H1 (cell line): ENCODE measurements around the gene TPPP. TPM values are rescaled to one million over a fixed set of nuclear protein-coding genes. Genes with fewer than 3 reads are reported as not detected.

Experiments
- CTCF ChIA-PET: fragments of 300-600 bp; sonication (Branson Sonifier 250); formaldehyde crosslinking; loops from one replicate; lab custom pipeline; 2021; ENCODE audit not compliant: partially characterized antibody; lab: Charles Lee
- POLR2A ChIA-PET: fragments of 300-600 bp; sonication (Branson Sonifier 250); formaldehyde crosslinking; loops from one replicate; lab custom pipeline; 2021; ENCODE audit warnings: inconsistent platforms; ENCODE audit not compliant: partially characterized antibody; lab: Charles Lee
- DNase-seq, 2 experiments: peaks; one replicate each; pipeline versions ENCODE4 v3.0.0 to v3.0.0-alpha.2; 2010 to 2022; ENCODE audit warnings: low spot score in 2 of 2, low read depth in 1 of 2, mixed read lengths in 1 of 2
- FAIRE-seq: peaks from 2 replicates; lab custom pipeline; 2011; peaks lifted over from hg19 to GRCh38; lab: Jason Lieb, UNC
- H2AFZ ChIP-seq: 2 replicates; pipeline ENCODE4 v1.8.1; 2012; ENCODE audit warnings: low read length, inconsistent platforms
- H2AK5ac ChIP-seq: 2 replicates; pipeline ENCODE4 v1.6.1; 2013; ENCODE audit warnings: low read depth, low read length
- H2BK120ac ChIP-seq: replicated peaks from 2 replicates; pipeline ENCODE3; 2013; ENCODE audit warnings: low read depth, low read length, inconsistent platforms
- H2BK12ac ChIP-seq: 2 replicates; pipeline ENCODE4 v1.6.1; 2013; ENCODE audit warnings: low read depth, low read length
- H2BK15ac ChIP-seq: 2 replicates; pipeline ENCODE4 v1.6.1; 2013; ENCODE audit warnings: low read length
- H2BK20ac ChIP-seq: 2 replicates; pipeline ENCODE4 v1.6.1; 2013; ENCODE audit warnings: low read length
- H2BK5ac ChIP-seq: 2 replicates; pipeline ENCODE4 v1.6.1; 2013; ENCODE audit warnings: low read depth, low read length
- H3K14ac ChIP-seq: 2 replicates; pipeline ENCODE4 v1.6.1; 2013; ENCODE audit warnings: inconsistent platforms; ENCODE audit not compliant: insufficient read length
- H3K18ac ChIP-seq: 2 replicates; pipeline ENCODE4 v1.6.1; 2013; ENCODE audit warnings: low read length; ENCODE audit errors: extremely low read depth
- H3K23ac ChIP-seq: 2 replicates; pipeline ENCODE4 v1.6.1; 2013; ENCODE audit warnings: inconsistent platforms; ENCODE audit not compliant: insufficient read length
- H3K23me2 ChIP-seq: 2 replicates; pipeline ENCODE4 v1.6.1; 2013; ENCODE audit warnings: low read depth, low read length
- H3K27ac ChIP-seq: 2 replicates; pipeline ENCODE4 v1.6.1; 2011; ENCODE audit warnings: low read depth, low read length, inconsistent platforms
- H3K27me3 ChIP-seq, 4 experiments: replicated peaks in 1 of 4; 1 replicate in 1 of 4; 2 replicates in 3 of 4; pipeline versions ENCODE4 v1.6.1 to v1.8.1; 2011 to 2013; ENCODE audit warnings: low read length in 3 of 4, mild to moderate bottlenecking in 3 of 4, inconsistent platforms in 2 of 4, mixed read lengths in 2 of 4, moderate library complexity in 1 of 4; ENCODE audit not compliant: control insufficient read depth in 3 of 4, insufficient read depth in 3 of 4; ENCODE audit errors: extremely low read depth in 1 of 4
- H3K36me3 ChIP-seq, 4 experiments: 2 replicates each; pipeline versions ENCODE4 v1.6.1 to v1.8.1; 2011 to 2013; ENCODE audit warnings: mild to moderate bottlenecking in 4 of 4, low read length in 3 of 4, moderate library complexity in 2 of 4, control low read depth in 1 of 4, inconsistent platforms in 1 of 4; ENCODE audit not compliant: insufficient read depth in 4 of 4, control insufficient read depth in 2 of 4
- H3K4ac ChIP-seq: replicated peaks from 2 replicates; pipeline ENCODE3; 2013; ENCODE audit warnings: low read length, low read depth, mixed read lengths, inconsistent platforms; ENCODE audit not compliant: insufficient read length
- H3K4me1 ChIP-seq, 4 experiments: replicated peaks in 1 of 4; 1 replicate in 1 of 4; 2 replicates in 3 of 4; pipeline versions ENCODE4 v1.6.1 to v1.8.1; 2011 to 2013; ENCODE audit warnings: low read length in 3 of 4, inconsistent platforms in 2 of 4, mixed read lengths in 1 of 4; ENCODE audit not compliant: insufficient read depth in 4 of 4, control insufficient read depth in 3 of 4
- H3K4me2 ChIP-seq, 2 experiments: 2 replicates each; pipeline versions ENCODE4 v1.6.1 to v1.8.1; 2011 to 2013; ENCODE audit warnings: low read depth in 2 of 2, low read length in 2 of 2, control low read depth in 1 of 2, inconsistent platforms in 1 of 2, mild to moderate bottlenecking in 1 of 2; ENCODE audit not compliant: insufficient read depth in 1 of 2
- H3K4me3 ChIP-seq, 4 experiments: fragments of 200-600, 300-600 bp in 1 of 4; sonication (generic), shearing (Covaris generic), sonication (Bioruptor Twin) in 1 of 4; 2 replicates each; pipeline versions ENCODE4 v1.5.1 to v1.8.1; 2011 to 2016; ENCODE audit warnings: low read length in 4 of 4, low read depth in 3 of 4, control low read depth in 2 of 4, inconsistent platforms in 2 of 4, mild to moderate bottlenecking in 2 of 4, mixed read lengths in 1 of 4, moderate library complexity in 1 of 4; ENCODE audit not compliant: insufficient read depth in 2 of 4; ENCODE audit errors: extremely low read depth in 1 of 4
- H3K56ac ChIP-seq: replicated peaks from 2 replicates; pipeline ENCODE3; 2013; ENCODE audit warnings: low read depth, mild to moderate bottlenecking, mixed read lengths, low read length, inconsistent platforms; ENCODE audit not compliant: insufficient read length
- H3K79me1 ChIP-seq: 2 replicates; pipeline ENCODE4 v1.6.1; 2013; ENCODE audit warnings: low read depth, low read length, control low read depth
- H3K79me2 ChIP-seq, 2 experiments: 2 replicates each; pipeline versions ENCODE4 v1.6.1 to v1.8.1; 2012 to 2013; ENCODE audit warnings: low read length in 2 of 2, mild to moderate bottlenecking in 2 of 2, inconsistent platforms in 1 of 2; ENCODE audit not compliant: insufficient read depth in 2 of 2, control insufficient read depth in 1 of 2
- H3K9ac ChIP-seq, 4 experiments: replicated peaks in 1 of 4; 1 replicate in 1 of 4; 2 replicates in 3 of 4; pipeline versions ENCODE4 v1.6.1 to v1.8.1; 2011 to 2013; ENCODE audit warnings: low read depth in 3 of 4, low read length in 3 of 4, control low read depth in 2 of 4, mild to moderate bottlenecking in 2 of 4, moderate library complexity in 2 of 4, inconsistent platforms in 1 of 4; ENCODE audit errors: extremely low read depth in 1 of 4
- H3K9me3 ChIP-seq, 2 experiments: 2 replicates each; pipeline versions ENCODE4 v1.6.1 to v1.8.1; 2012 to 2013; ENCODE audit warnings: mild to moderate bottlenecking in 2 of 2, moderate library complexity in 2 of 2, control low read depth in 1 of 2, inconsistent platforms in 1 of 2, low read depth in 1 of 2, low read length in 1 of 2, mixed read lengths in 1 of 2; ENCODE audit not compliant: insufficient read depth in 2 of 2
- H4K20me1 ChIP-seq, 2 experiments: replicated peaks in 1 of 2; 2 replicates each; pipeline versions ENCODE3 to v1.8.1; 2011 to 2013; ENCODE audit warnings: inconsistent platforms in 2 of 2, low read length in 2 of 2, mild to moderate bottlenecking in 1 of 2; ENCODE audit not compliant: insufficient read depth in 2 of 2, control insufficient read depth in 1 of 2
- H4K5ac ChIP-seq: 2 replicates; pipeline ENCODE4 v1.6.1; 2013; ENCODE audit warnings: low read length, low read depth, mixed read lengths, inconsistent platforms; ENCODE audit not compliant: insufficient read length
- H4K8ac ChIP-seq: 2 replicates; pipeline ENCODE4 v1.8.0; 2013; ENCODE audit warnings: mild to moderate bottlenecking, moderate library complexity, low read length, inconsistent platforms; ENCODE audit not compliant: insufficient read depth; ENCODE audit errors: extremely low read depth
- H4K91ac ChIP-seq: replicated peaks from 2 replicates; pipeline ENCODE3; 2013; ENCODE audit warnings: low read length, mixed read lengths, inconsistent platforms; ENCODE audit not compliant: insufficient read length
- FOSL1 ChIP-seq: IDR thresholded peaks from 2 replicates; pipeline ENCODE4 v1.6.1; 2011; ENCODE audit warnings: mild to moderate bottlenecking, low read depth, low read length, moderate library complexity; ENCODE audit not compliant: insufficient read depth
- GABPA ChIP-seq: IDR thresholded peaks from 2 replicates; pipeline ENCODE4 v1.6.1; 2011; ENCODE audit warnings: mild to moderate bottlenecking, low read length, moderate library complexity, borderline replicate concordance; ENCODE audit not compliant: insufficient read depth
- KDM4A ChIP-seq: IDR thresholded peaks from one replicate; pipeline ENCODE4 v1.7.1; 2012; ENCODE audit warnings: low read depth, mild to moderate bottlenecking, moderate library complexity, low read length, inconsistent platforms; ENCODE audit not compliant: severe bottlenecking
- MAX ChIP-seq: IDR thresholded peaks from 2 replicates; pipeline ENCODE4 v1.6.1; 2012; ENCODE audit warnings: inconsistent platforms
- POLR2AphosphoS5 ChIP-seq: IDR thresholded peaks from 2 replicates; pipeline ENCODE4 v1.6.1; 2011; ENCODE audit warnings: low read depth, low read length
- TBP ChIP-seq: IDR thresholded peaks from 2 replicates; pipeline ENCODE4 v1.6.1; 2011; ENCODE audit warnings: low read depth, low read length, improper control_type of control experiment
- YY1 ChIP-seq: IDR thresholded peaks from 2 replicates; pipeline ENCODE4 v1.6.1; 2011; ENCODE audit warnings: low read depth, mild to moderate bottlenecking, low read length
- WGBS, 2 experiments: shearing (Covaris generic) in 1 of 2; methylation state at CpG; one replicate each; pipeline versions ENCODE4 v1.1.6 to v1.1.7; 2013 to 2015; ENCODE audit warnings: low lambda C conversion rate in 2 of 2, mixed read lengths in 2 of 2, inconsistent platforms in 1 of 2, low coverage in 1 of 2, missing lambda C conversion rate in 1 of 2; ENCODE audit not compliant: insufficient replicate concordance in 2 of 2, insufficient coverage in 1 of 2, insufficient read length in 1 of 2; ENCODE audit errors: extremely low coverage in 1 of 2, missing lambda C conversion rate in 1 of 2; 5-methylcytosine and 5-hydroxymethylcytosine counted together
- polyA plus RNA-seq, 7 experiments: library from polyadenylated mRNA; depleted of rRNA in 3 of 7; stranded (reverse) in 5 of 7; unstranded in 2 of 7; fragments of >200 nt in 5 of 7; fragments of 200-250 nt in 2 of 7; gene quantifications; 1 replicate in 5 of 7; 2 replicates in 1 of 7; 4 replicates in 1 of 7; pipeline versions ENCODE4 v1.2.1 to v1.2.3, GENCODE V29; 2011 to 2013; ENCODE audit warnings: missing spikeins in 2 of 7, mixed read lengths in 2 of 7
- total RNA-seq: library from RNA; stranded (reverse); fragmentation: NEBNext Ultra II Directional; extraction: Animal tissue kit (Norgen Biotek cat#: 25700); gene quantifications from 2 replicates; pipeline ENCODE4 v1.2.1, GENCODE V29; 2021
- TF ChIP-seq, protein P1 (sequence below), 3 experiments: IDR thresholded peaks; 1 replicate in 2 of 3; 2 replicates in 1 of 3; pipeline versions ENCODE4 v1.5.1 to v1.6.1; 2011; ENCODE audit warnings: low read length in 3 of 3, mild to moderate bottlenecking in 3 of 3, inconsistent platforms in 2 of 3, low read depth in 1 of 3, moderate library complexity in 1 of 3; ENCODE audit not compliant: insufficient read depth in 1 of 3; ENCODE audit errors: control extremely low read depth in 1 of 3
- TF ChIP-seq, protein P2 (sequence below): IDR thresholded peaks from 2 replicates; pipeline ENCODE4 v1.6.1; 2011; ENCODE audit warnings: low read length, improper control_type of control experiment

Gene TPPP
- total and polyA plus RNA-seq, 2 of the 8 experiments (the other 6 are each of a cell fraction or from before 2014, with no cell fraction given): 0.36 to 0.93 TPM

GRCh38 chr5:643811-644271, 49.3 kb downstream of the TPPP start:
- no peak overlapping the region for H4K91ac ChIP-seq
- H3K27ac ChIP-seq: no peak overlapping the region
- no peak overlapping the region for H2BK20ac ChIP-seq
- H2BK5ac ChIP-seq: no peak overlapping the region
- H3K4ac ChIP-seq: no peak overlapping the region
- no peak overlapping the region for H2AFZ ChIP-seq
- H3K9ac ChIP-seq: no peak overlapping the region
- CTCF ChIA-PET: interaction anchor here (1.5 kb wide), 1 partner anchor 10 kb away, joined by 4 read pairs; no protein-coding TSS in a partner anchor
- H3K79me1 ChIP-seq: peaks cover 3% of the 10 kb centered on the region; the same call in 1 of the 2 replicates
- FAIRE-seq: no peak
- POLR2A ChIA-PET: interaction anchor here (1.1 to 1.9 kb wide), 3 partner anchors 11 to 18 kb away, joined by 3 to 7 read pairs (median 4); no protein-coding TSS in a partner anchor
- DNase-seq: no peak
- no peak overlapping the region for H3K4me3 ChIP-seq
- no peak overlapping the region for H2BK15ac ChIP-seq
- no peak overlapping the region for H4K5ac ChIP-seq
- no peaks in the 10 kb centered on the region for H3K27me3 ChIP-seq
- H3K23me2 ChIP-seq: no peaks in the 10 kb centered on the region
- H4K20me1 ChIP-seq: peaks cover 0 to 5% of the 10 kb centered on the region in 2 experiments
- no peak overlapping the region for H3K23ac ChIP-seq
- H4K8ac ChIP-seq: no peak overlapping the region
- H3K18ac ChIP-seq: no peak overlapping the region
- H2BK12ac ChIP-seq: no peak overlapping the region
- no peak overlapping the region for H3K56ac ChIP-seq
- H3K14ac ChIP-seq: no peak overlapping the region
- no peak overlapping the region for H2AK5ac ChIP-seq
- no peaks in the 10 kb centered on the region; a peak in 1 of 4 replicates for H3K79me2 ChIP-seq
- H3K36me3 ChIP-seq: peaks cover 20 to 49% (median 42%) of the 10 kb centered on the region in 4 experiments
- H3K4me2 ChIP-seq: no peak overlapping the region
- peaks cover 5 to 9% of the 10 kb centered on the region in 2 experiments; a peak in 3 of 4 replicates for H3K9me3 ChIP-seq
- H3K4me1 ChIP-seq: no peaks in the 10 kb centered on the region
- WGBS, 2 experiments: 84% methylated on average over 9 of the region's 11 CpGs; no CpG with 5 or more reads in 1 of the 2 experiments
- H2BK120ac ChIP-seq: no peak overlapping the region
- TF ChIP-seq, protein P1, sequence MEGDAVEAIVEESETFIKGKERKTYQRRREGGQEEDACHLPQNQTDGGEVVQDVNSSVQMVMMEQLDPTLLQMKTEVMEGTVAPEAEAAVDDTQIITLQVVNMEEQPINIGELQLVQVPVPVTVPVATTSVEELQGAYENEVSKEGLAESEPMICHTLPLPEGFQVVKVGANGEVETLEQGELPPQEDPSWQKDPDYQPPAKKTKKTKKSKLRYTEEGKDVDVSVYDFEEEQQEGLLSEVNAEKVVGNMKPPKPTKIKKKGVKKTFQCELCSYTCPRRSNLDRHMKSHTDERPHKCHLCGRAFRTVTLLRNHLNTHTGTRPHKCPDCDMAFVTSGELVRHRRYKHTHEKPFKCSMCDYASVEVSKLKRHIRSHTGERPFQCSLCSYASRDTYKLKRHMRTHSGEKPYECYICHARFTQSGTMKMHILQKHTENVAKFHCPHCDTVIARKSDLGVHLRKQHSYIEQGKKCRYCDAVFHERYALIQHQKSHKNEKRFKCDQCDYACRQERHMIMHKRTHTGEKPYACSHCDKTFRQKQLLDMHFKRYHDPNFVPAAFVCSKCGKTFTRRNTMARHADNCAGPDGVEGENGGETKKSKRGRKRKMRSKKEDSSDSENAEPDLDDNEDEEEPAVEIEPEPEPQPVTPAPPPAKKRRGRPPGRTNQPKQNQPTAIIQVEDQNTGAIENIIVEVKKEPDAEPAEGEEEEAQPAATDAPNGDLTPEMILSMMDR (IDR thresholded peaks at IDR 0.05; ENCODE audit: control extremely low read depth in 1 of 3, insufficient read depth in 1 of 3, low read depth in 1 of 3, low read length in 3 of 3): no peak
- no peak for TF ChIP-seq TBP
- TF ChIP-seq KDM4A: no peak
- TF ChIP-seq, protein P2, sequence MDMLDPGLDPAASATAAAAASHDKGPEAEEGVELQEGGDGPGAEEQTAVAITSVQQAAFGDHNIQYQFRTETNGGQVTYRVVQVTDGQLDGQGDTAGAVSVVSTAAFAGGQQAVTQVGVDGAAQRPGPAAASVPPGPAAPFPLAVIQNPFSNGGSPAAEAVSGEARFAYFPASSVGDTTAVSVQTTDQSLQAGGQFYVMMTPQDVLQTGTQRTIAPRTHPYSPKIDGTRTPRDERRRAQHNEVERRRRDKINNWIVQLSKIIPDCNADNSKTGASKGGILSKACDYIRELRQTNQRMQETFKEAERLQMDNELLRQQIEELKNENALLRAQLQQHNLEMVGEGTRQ: no peak
- no peak for TF ChIP-seq MAX
- no peak for TF ChIP-seq GABPA
- no peak for TF ChIP-seq FOSL1
- no peak for TF ChIP-seq POLR2AphosphoS5
- no peak for TF ChIP-seq YY1
